Stimulated activated CD8-positive, alpha-beta memory T cell treated with anti-CD3 and anti-CD28 coated beads, Interleukin-12 subunit alpha, Interleukin-12 subunit beta, amount 100 ng/mL, for 4 hours (primary cell): ENCODE data around the gene NDUFAF7.
"Not testable (repeated sequence)": the region's sequence is repeated elsewhere in the genome, so short reads cannot be mapped to it uniquely, and the experiment has no call there.

Experiments used
- DNase-seq: peaks from one replicate; pipeline ENCODE4 v3.0.0-alpha.2; 2020; ENCODE audit warnings: low read depth

The NDUFAF7 gene

DNA sequence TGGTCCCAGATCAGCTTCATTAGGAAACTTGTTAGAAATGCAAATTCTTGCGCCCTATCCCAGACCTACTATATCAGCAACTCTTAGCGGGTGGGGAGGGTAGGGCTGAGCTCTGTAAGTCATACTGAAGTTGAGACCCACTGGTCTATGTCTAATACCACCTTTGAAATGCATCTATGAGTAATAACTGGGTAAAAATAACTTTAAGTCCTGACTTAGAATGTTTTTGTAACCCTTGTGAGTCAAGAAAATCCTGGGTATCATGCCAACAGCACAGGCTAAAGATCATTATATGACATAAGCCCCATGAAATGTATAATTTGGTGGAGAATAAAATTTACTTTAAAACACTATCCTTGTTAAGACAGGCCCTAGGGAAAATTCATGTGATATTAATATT is 51.7 kb downstream of the NDUFAF7 start:
- no peak for DNase-seq

- DNase-seq: no peak
Observed at GRCh38 chr2:37284381-37284780, 52.9 kb downstream of the NDUFAF7 start.

GRCh38 chr2:37287966-37288365 is 56.5 kb downstream of the NDUFAF7 start:
- no peak for DNase-seq

DNA sequence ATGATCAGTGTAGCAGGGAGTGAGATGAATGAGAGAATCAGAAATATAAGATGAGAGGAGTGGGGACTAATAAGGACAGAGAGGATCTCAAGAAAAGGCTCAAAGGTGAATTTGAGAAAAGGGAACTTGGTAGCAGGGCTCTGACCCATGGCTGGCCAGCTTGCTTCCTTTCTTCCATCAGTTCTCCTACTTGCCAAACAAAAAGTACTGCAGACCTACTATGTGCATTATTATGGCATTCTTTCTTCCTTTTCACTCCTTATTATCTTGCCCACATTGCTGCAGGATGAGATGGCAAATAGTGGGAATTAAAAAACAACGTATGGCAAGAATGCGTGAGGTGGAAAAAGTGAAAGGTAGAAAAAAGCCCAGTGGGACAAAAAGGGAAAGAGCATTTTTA is 60.2 kb downstream of the NDUFAF7 start:
- no peak for DNase-seq

DNA sequence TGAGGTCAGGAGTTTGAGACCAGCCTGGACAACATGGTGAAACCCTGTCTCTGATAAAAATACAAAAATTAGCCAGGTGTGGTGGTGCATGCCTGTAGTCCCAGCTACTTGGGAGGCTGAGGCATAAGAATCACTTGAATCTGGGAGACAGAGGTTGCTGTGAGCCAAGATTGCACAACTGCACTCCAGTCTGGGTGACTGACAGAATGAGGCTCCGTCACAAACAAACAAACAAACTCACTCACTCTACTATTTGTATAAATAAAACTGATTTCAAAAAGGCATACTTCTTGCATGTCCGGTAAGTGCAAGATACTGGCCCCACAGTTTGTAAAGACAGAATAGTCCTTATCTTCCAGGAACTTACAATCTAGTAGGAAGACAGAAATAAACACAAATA is 63.4 kb downstream of the NDUFAF7 start:
- not testable (repeated sequence) for DNase-seq

DNA sequence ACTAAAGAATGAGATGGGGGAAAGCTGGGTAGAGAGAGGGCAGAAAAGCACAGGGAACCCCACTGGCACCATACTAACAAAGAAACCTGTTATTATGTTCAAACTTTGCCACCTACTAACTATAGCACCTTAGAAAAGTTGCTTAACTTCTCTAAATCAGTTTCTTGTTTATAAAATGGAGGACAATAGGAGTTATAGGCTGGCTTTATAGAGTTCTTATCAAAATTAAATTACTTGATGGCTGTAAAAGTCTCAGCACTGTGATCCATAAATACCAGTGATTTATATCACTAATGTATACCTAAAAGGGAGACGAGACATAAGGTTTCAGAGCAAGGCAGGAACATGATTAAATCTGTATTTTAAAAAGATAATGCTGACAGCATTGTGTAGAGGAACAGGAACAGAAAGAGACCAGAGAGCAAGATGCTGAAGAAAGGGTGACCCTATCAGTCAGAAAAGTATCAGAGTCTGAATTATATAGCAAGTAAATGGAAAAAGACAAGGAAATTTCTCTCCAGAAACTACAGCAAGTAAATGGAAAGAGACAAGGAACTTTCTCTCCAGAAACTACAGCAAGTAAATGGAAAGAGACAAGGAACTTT is 64.1 kb downstream of the NDUFAF7 start:
- DNase-seq: no peak

DNA sequence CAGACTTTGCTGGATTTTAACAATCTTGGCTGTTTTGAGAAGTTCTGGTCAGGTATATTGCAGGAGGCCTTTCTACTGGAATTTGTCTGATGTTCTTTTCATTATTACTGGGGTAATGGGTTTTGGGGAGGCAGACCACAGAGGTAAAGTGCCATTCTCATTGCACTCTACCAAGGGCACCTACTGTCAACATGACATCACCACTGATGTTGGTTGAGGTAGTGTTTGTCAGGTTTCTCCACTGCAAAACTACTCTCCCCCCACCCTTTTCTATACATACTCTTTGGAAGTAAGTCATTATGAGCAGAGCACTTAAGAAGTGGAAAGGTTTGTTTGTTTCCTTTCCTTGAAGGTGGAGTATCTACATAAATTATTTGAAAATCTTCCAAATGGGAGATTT is 66.2 kb downstream of the NDUFAF7 start:
- no peak for DNase-seq
